IMR-90 (cell line): ENCODE results near the gene CTBP1.

Experiments
- BHLHE40 ChIP-seq: fragments of 150-350 bp; IDR thresholded peaks from 2 replicates; pipeline ENCODE4 v1.6.1; 2016; ENCODE audit warnings: mild to moderate bottlenecking, low read depth, low read length
- CEBPB ChIP-seq: IDR thresholded peaks from 2 replicates; pipeline ENCODE4 v1.6.1; 2012; ENCODE audit warnings: low read depth, low read length, improper control_type of control experiment
- CHD1 ChIP-seq: IDR thresholded peaks from 2 replicates; pipeline ENCODE4 v1.6.1; 2012; ENCODE audit warnings: low read depth, low read length, improper control_type of control experiment
- CTCF ChIP-seq: conservative IDR thresholded peaks from 2 replicates; pipeline ENCODE4 v1.5.1; 2012; ENCODE audit warnings: mild to moderate bottlenecking, low read depth, low read length, improper control_type of control experiment
- FOS ChIP-seq: fragments of 150-350 bp; IDR thresholded peaks from 2 replicates; pipeline ENCODE4 v1.6.1; 2016; ENCODE audit warnings: low read depth, low read length
- MAZ ChIP-seq: IDR thresholded peaks from 2 replicates; pipeline ENCODE4 v1.6.1; 2012; ENCODE audit warnings: low read depth, mild to moderate bottlenecking, low read length, improper control_type of control experiment, moderate library complexity, borderline replicate concordance
- MXI1 ChIP-seq: IDR thresholded peaks from 2 replicates; pipeline ENCODE4 v1.6.1; 2012; ENCODE audit warnings: low read depth, mild to moderate bottlenecking, low read length, moderate library complexity, borderline replicate concordance
- POLR2A ChIP-seq: IDR thresholded peaks from 2 replicates; pipeline ENCODE4 v1.6.1; 2012; ENCODE audit warnings: mild to moderate bottlenecking, low read depth, low read length
- RCOR1 ChIP-seq: IDR thresholded peaks from 2 replicates; pipeline ENCODE4 v1.6.1; 2012; ENCODE audit warnings: mild to moderate bottlenecking, low read length, improper control_type of control experiment; ENCODE audit not compliant: insufficient replicate concordance
- RFX5 ChIP-seq: IDR thresholded peaks from 2 replicates; pipeline ENCODE4 v1.8.0; 2012; ENCODE audit warnings: low read depth, mild to moderate bottlenecking, low read length, moderate library complexity
- SMC3 ChIP-seq: fragments of 150-350 bp; IDR thresholded peaks from 2 replicates; pipeline ENCODE4 v1.6.1; 2016; ENCODE audit warnings: low read depth, mild to moderate bottlenecking, antibody characterized with exemption, low read length, moderate library complexity

- TF ChIP-seq POLR2A (no peak), CTCF (0 out of 2 replicates have a peak, but pooled peaks have one; percentile 24), SMC3 (peak; percentile 29; the same call in 1 of the 2 replicates), FOS (no peak), MXI1 (no peak), RCOR1 (no peak), CHD1 (no peak), MAZ (no peak), CEBPB (no peak), BHLHE40 (no peak), RFX5 (no peak)
Observed at GRCh38 chr4:1285790-1286553, 37.0 kb upstream of the CTBP1 start.
